HG03457 (cell line): Measurements from ENCODE around the gene TUT7.

ENCODE experiments used
- ATAC-seq: cut with Tn5 transposase; IDR thresholded peaks from one replicate; pipeline ENCODE4 v1.9.1; 2021; ENCODE audit warnings: moderate number of reproducible peaks; ENCODE audit not compliant: unreplicated experiment

TUT7 gene

GRCh38 chr9:86259557-86259956 lies 94.7 kb downstream of the TUT7 start, which contains the start of gene C9orf153:
Gene C9orf153, minus strand, starts transcription at chr9:86259657. Its CDS starts 30,054 bp downstream, at chr9:86229603.
- ATAC-seq: no peak

DNA sequence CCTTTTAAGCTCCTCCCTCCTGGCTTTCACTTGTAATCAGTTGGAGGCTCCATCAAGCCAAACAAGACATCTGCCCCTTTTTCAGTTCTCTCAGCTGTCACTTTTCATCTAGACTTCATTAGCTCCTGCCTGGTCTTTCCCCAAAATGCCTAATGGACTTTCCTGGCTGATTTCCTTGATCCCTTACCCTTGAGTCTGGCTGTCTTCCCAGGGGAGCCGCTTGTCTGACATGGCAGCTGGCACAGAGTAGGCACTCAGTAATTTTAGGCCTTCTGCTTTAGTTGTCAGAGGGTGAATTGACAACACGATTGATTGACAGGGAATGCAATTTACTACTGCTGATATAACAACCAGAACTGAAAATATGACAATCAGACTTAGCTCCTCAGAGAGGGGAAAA lies 96.8 kb downstream of the TUT7 start:
- ATAC-seq: no peak

DNA sequence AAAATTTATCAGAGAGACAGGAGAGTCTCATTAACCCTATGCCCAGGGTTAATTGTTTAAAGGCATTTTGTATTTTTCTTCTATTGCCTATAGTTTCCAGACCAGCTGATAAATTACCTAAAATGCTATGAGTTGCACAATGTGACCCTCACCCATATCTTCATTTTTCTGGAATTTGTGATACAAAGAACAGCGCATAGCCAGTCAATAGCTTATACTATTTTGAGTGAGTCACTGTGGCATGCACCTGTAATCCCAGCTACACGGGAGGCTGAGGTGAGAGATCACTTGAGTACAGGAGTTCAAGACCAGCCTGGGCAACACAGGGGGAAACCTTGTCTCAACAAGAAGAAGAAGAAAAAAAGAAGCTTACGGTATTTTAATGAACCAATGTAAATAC lies 97.6 kb downstream of the TUT7 start:
- ATAC-seq: no peak

- no peak for ATAC-seq
Measured at GRCh38 chr9:86253577-86253976, 100.6 kb downstream of the TUT7 start.

DNA sequence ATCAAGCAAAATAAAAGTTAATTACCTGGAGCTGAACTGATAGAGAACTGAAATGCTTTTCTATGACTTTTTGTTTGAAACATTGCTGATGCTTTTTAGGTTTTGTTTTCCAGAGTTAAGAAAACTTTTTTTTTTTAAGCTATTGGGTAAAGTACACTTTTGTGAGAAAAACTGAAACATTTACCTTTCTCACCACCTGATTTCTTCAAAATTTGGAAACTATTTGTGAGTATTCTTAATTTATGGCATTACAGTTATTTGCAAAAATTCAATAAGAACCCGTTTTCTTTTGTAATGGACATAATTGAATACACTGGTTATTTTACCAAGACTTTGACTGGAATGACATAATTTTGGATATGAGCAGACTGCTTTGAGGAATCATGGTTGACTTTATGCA lies 101.3 kb downstream of the TUT7 start:
- ATAC-seq: no peak

DNA sequence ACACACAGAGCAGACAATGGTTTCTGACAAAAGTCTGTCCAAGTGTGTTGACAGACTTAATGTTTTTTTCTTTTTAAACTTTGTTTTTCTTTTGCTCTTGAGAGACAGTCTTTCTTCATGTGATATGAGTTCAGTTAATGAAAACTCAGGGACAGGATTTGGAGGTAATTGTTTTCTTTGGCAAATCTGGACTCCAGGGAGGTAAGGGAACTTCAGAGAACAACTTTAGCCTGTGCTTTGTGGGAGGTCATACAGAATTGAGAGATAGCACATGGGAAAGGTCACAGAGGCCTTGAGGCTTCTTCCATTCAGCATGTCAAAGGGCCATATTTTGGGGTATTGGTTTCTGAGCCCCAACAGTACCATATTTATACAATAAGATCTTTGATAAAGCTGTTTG lies 104.1 kb downstream of the TUT7 start:
- ATAC-seq: no peak

DNA sequence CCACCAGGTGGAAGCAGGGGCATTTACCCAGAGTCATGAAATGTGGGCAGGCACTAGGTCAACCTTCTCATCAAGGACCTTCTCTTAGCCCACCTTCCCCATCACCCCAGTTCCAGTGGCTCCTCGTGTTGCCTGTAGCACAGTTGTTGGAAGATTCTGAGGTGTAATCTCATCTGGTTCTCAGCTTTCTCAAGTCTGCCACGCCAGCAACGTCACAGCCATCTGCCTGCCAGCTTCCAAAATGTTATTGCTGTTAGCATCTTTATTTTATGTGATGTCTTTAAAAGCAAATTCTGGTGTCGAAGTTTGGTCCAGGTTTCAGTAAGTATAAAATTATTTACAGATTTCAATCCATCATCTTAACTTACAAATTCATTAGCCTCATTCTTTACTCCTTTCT lies 105.5 kb downstream of the TUT7 start:
- ATAC-seq: no peak

DNA sequence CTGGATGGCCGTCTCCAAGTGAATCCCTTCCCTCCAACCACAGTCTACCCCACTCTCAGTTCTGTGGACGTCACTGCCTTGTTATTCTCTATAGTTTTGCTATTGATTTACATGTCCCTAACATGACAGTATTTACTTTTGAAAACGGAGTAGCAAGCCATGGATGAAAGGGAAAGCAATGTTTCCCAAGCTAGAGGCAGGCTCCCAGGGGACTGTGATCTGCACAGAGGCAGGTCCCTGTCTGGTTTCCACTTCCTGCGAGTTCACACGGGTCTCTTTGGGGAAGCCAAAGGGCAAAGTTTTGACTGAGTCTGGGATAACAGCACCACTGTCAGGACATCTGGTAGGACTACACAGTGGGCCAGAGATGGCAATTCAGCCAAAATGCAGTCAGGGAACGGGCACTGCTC lies 107.5 kb downstream of the TUT7 start:
- ATAC-seq: peak; percentile 92

DNA sequence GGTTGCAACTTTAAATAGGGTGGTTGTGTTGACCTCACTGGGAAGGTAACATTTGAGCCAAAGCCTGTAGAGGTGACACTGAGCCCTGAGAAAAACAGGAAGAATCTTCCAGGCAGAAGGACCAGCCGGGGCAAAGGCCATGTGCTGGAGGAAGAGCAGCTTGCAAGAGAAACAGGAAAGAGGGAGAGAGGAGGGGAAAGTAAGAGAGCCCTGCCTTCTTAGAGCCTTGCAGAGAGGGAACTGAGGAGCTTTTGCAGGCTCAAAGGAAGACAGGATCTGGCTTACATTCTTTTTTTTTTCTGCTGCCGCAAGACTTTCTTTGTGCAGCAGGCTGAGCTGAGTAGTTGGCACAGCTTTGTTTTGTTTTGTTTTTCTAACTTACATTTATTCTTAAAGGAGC lies 112.1 kb downstream of the TUT7 start:
- no peak for ATAC-seq

DNA sequence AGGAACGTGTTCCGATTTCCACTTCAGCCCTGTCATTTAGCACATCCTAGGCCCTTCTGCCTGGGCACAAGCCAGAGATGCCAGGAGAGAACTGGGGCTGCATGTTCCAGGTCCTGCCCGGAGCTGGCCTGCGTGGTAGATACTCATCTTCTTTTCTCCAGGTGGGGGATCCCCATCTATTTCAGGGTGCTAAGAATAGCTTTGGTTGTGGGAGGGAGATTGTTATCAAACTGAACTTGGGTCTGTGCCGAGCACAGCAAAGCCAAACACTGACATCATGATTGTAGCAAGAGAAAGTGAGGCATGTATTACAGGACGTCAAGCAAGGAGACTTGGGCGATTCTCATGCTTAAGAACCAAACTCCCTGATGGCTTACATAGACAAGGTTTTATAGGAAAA lies 113.0 kb downstream of the TUT7 start:
- no peak for ATAC-seq

- no peak for ATAC-seq
Measured at GRCh38 chr9:86238861-86239770, 115.1 kb downstream of the TUT7 start.
